ENCODE results near the gene RNF183. TPM values are rescaled to one million over a fixed set of nuclear protein-coding genes. Genes with fewer than 3 reads are reported as not detected.
"Not testable (repeated sequence)": the region's sequence is repeated elsewhere in the genome, so short reads cannot be mapped to it uniquely, and the experiment has no call there.

Gene RNF183
- total RNA-seq, 2 experiments from 2014 or later, result not detected

DNA sequence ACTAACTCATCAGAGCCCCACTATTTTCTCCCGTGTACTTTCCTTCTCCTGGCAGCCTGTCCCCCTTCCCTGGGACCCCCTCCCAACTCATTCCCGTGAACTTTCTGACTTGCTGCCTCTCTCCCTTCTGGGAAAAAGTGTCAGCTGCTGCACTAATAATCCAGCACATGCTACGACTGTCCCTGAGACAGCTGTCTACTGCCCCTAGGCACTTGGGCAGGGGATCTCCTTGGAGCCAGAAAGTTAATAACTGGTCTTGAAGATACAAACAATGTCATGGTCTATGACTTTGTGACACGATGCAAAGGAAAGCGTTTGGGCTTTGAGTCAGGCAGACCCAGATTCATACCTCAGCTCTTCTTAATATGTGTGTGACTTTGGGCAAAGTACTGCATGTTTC lies 10.1 kb upstream of the RNF183 start:
- no peak overlapping the region for H3K27ac Mint-ChIP-seq
- no peak for DNase-seq
- H3K4me3 Mint-ChIP-seq, result no peak overlapping the region
- ChIA-PET CTCF (interaction anchor here (1.2 kb wide), 1 partner anchor 344 kb away, joined by 4 read pairs; no protein-coding TSS in a partner anchor), POLR2A (interaction anchor here (0.6 kb wide), 1 partner anchor 100 kb away, joined by 3 read pairs; no protein-coding TSS in a partner anchor)
- H3K4me1 Mint-ChIP-seq, result no peaks in the 10 kb centered on the region
- H3K9me3 Mint-ChIP-seq, result no peaks in the 10 kb centered on the region
- H3K27me3 Mint-ChIP-seq, result no peaks in the 10 kb centered on the region
- no peaks in the 10 kb centered on the region for H3K36me3 Mint-ChIP-seq (ENCODE audit: low read depth)

GRCh38 chr9:113311961-113312360 lies 8.8 kb upstream of the RNF183 start:
- POLR2A ChIA-PET, result no interaction called here
- CTCF ChIA-PET, result interaction anchor here (0.5 to 1.5 kb wide), 2 partner anchors 16 to 1453 kb away, joined by 3 read pairs; no protein-coding TSS in a partner anchor
- H3K4me3 Mint-ChIP-seq, result no peak overlapping the region
- H3K9me3 Mint-ChIP-seq, result no peaks in the 10 kb centered on the region
- H3K27me3 Mint-ChIP-seq, result no peaks in the 10 kb centered on the region
- DNase-seq, result no peak
- no peaks in the 10 kb centered on the region for H3K36me3 Mint-ChIP-seq (ENCODE audit: low read depth)
- H3K27ac Mint-ChIP-seq, result no peak overlapping the region
- H3K4me1 Mint-ChIP-seq, result no peaks in the 10 kb centered on the region

- no peaks in the 10 kb centered on the region for H3K9me3 Mint-ChIP-seq
- POLR2A ChIA-PET, result no interaction called here
- H3K4me3 Mint-ChIP-seq, result no peak overlapping the region
- DNase-seq, result no peak
- H3K27ac Mint-ChIP-seq, result no peak overlapping the region
- no peaks in the 10 kb centered on the region for H3K36me3 Mint-ChIP-seq (ENCODE audit: low read depth)
- CTCF ChIA-PET, result interaction anchor here (1.0 to 1.5 kb wide), 2 partner anchors 17 to 90 kb away, joined by 3 to 5 read pairs; partner anchors contain the start of gene ALAD
- H3K27me3 Mint-ChIP-seq, result no peaks in the 10 kb centered on the region
- no peaks in the 10 kb centered on the region for H3K4me1 Mint-ChIP-seq
Measured at GRCh38 chr9:113310538-113310937, 7.4 kb upstream of the RNF183 start.

DNA sequence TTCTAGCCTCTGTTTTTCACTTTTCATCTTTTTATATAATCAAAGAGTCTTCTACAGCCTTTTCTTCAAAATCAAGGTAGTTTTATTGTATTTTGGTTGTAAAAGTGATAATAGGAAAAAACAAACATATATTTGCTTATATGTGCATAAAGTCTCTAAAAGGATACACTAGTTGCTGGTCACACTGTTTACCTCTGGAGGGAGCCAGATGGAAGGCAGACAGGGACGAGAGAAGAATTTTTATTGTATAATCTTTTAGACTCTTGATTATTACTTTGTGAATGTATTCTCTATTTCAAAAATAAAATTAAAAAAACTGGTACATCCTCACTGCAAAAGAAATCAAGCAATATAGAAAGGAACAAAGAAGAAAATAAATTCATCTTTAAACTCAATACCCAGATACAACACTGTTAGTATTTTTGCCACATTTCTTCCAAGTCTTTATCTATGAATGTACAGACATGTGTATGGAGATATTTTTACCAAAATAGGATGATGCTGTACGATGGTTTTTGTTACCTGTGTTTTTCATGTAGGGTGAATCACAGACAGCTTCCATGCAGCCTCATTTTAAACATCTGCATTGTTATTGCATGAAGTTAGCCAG lies 6.1 kb upstream of the RNF183 start:
- H3K4me3 Mint-ChIP-seq, result no peak overlapping the region
- H3K36me3 Mint-ChIP-seq (ENCODE audit: low read depth), result no peaks in the 10 kb centered on the region
- H3K9me3 Mint-ChIP-seq, result no peaks in the 10 kb centered on the region
- no peak overlapping the region for H3K27ac Mint-ChIP-seq
- peak; percentile 50 for DNase-seq
- H3K4me1 Mint-ChIP-seq, result no peaks in the 10 kb centered on the region
- POLR2A ChIA-PET, result no interaction called here
- H3K27me3 Mint-ChIP-seq, result no peaks in the 10 kb centered on the region
- CTCF ChIA-PET, result interaction anchor here (0.6 to 1.5 kb wide), 3 partner anchors 18 to 92 kb away, joined by 3 to 5 read pairs (median 4); partner anchors contain the start of gene ALAD

DNA sequence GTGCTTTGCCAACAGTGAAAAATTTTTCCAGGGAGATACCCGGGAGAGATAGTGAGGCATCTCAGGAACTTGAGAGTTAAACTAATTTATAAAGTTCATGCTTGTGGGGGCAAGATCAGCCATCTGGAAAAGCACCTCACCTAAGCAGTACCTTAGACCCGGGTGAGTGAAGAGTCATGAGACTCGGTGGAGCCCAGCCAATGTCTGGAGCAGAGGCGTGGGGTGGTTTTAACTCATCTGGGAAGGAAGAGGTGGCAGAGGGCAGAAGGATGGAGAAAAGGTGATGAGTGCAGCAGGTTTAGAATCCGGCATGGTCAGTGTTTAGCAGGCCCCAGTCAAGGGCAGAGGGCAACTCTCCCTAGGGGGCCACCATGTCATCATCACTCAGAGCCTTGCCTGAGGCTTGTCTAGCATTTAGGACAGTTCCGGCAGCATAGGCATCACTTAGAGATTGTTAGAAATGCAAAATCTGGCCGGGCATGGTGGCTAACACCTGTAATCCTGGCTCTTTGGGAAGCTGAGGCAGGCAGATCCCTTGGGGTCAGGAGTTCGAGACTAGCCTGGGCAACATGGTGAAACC lies 4.3 kb upstream of the RNF183 start:
- DNase-seq, result no peak
- POLR2A ChIA-PET, result no interaction called here
- H3K36me3 Mint-ChIP-seq (ENCODE audit: low read depth), result no peaks in the 10 kb centered on the region
- no peak overlapping the region for H3K27ac Mint-ChIP-seq
- no peaks in the 10 kb centered on the region for H3K4me1 Mint-ChIP-seq
- no peaks in the 10 kb centered on the region for H3K9me3 Mint-ChIP-seq
- no peaks in the 10 kb centered on the region for H3K27me3 Mint-ChIP-seq
- CTCF ChIA-PET, result interaction anchor here (1.0 kb wide), 1 partner anchor 98 kb away, joined by 3 read pairs; no protein-coding TSS in a partner anchor
- H3K4me3 Mint-ChIP-seq, result no peak overlapping the region

DNA sequence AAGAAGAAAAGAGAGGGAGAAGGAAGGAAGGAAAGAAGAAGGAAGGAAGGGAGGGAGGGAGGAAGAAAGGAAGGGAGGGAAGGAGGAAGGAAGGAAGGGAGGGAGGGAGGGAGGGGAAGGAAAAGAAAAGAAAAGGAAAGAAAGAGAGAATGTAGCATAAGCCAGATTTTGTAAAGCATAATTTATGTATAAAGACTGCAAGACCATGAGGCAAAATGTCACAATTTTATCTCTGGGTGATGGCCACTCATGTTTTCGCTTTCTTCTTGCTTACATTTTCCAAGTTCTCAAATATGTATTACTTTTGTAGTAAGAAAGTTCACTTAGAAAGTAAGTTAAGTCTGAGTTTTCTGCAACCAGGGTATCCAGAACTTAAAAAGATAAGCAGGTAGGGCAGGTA lies 3.4 kb upstream of the RNF183 start:
- no peak for DNase-seq
- H3K27ac Mint-ChIP-seq, result no peak overlapping the region
- H3K9me3 Mint-ChIP-seq, result no peaks in the 10 kb centered on the region
- H3K27me3 Mint-ChIP-seq, result peaks cover 4% of the 10 kb centered on the region
- H3K4me1 Mint-ChIP-seq, result no peaks in the 10 kb centered on the region
- ChIA-PET POLR2A (no interaction called here), CTCF (no interaction called here)
- no peaks in the 10 kb centered on the region for H3K36me3 Mint-ChIP-seq (ENCODE audit: low read depth)
- H3K4me3 Mint-ChIP-seq, result no peak overlapping the region

- Mint-ChIP-seq H3K36me3 (ENCODE audit: low read depth) (no peaks in the 10 kb centered on the region), H3K4me1 (peaks cover 2% of the 10 kb centered on the region), H3K4me3 (no peak overlapping the region), H3K27me3 (peaks cover 19% of the 10 kb centered on the region), H3K9me3 (no peaks in the 10 kb centered on the region), H3K27ac (no peak overlapping the region)
- POLR2A ChIA-PET, result no interaction called here
- no peak for DNase-seq
- CTCF ChIA-PET, result interaction anchor here (0.8 to 1.2 kb wide), 2 partner anchors 14 to 16 kb away, joined by 3 to 5 read pairs; no protein-coding TSS in a partner anchor
Measured at GRCh38 chr9:113301548-113301947, 1.6 kb downstream of the RNF183 start.

DNA sequence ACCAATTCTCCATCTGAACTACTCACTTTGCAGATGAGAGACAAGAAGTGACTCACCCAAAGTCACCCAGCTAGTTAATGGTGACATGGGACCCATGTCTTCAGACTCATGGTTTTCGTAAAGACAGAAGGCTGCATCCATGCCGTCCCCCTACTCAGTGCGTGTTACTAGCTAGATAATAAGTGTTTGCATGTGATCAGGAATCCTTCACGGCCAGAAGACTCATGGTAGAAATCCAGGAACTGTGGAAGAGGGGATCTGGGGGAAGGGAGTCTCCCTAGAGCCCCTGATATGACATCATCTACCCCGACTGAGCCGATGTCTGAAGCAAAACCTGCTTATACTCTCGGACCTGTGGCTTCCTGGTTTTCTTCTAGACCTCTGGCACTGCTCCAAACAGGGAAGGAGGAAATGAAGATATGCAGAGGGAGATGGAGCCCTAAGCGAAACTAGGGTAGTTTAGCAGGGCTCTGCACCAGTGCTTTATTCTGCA lies 3.3 kb downstream of the RNF183 start:
- peaks cover 2% of the 10 kb centered on the region for H3K4me1 Mint-ChIP-seq
- POLR2A ChIA-PET, result no interaction called here
- H3K36me3 Mint-ChIP-seq (ENCODE audit: low read depth), result no peaks in the 10 kb centered on the region
- H3K4me3 Mint-ChIP-seq, result no peak overlapping the region
- DNase-seq, result no peak
- peaks cover 19% of the 10 kb centered on the region for H3K27me3 Mint-ChIP-seq
- CTCF ChIA-PET, result interaction anchor here (0.8 kb wide), 1 partner anchor 9 kb away, joined by 3 read pairs; no protein-coding TSS in a partner anchor
- H3K27ac Mint-ChIP-seq, result no peak overlapping the region
- no peaks in the 10 kb centered on the region for H3K9me3 Mint-ChIP-seq

DNA sequence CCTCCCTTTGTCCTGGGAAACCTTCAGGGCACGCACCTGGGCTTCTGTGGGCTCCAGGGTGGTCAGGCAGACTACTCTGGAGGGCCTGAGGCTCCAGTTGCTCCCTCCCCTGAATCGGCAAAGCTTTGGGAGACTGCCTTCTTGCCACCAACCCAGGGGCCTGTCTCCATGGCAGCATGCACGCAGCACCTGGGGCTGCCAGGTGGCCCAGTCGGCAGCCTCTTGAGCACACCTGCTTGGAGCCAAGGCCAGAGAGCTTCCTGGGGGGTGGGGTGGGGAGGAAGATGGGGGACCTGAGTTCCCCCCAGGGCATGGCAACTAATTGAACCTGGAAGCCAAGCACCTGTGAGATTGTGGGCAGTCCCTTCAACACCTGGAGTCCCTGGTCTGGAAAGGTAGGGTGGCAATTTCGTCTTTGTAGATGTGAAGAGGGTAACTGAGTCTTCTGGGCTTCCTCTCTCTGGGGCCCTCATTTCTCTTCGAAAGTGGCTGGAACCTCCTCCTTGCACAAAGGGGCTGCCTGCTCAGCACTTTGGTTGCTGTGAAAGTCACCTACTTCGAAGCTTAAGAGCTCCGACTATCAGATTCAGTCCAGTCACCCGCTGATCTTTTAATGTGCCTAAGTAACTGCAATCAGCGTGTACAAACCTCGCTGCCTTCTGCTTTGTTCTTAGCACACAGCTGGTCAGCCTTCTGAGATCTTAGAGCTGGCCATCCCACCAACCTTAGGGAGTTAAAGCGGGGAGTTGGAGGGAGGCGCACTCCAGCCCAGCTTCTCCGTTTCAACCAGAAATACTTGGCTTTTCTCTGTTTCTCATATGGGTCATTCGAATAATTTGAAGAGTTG lies 4.0 kb downstream of the RNF183 start:
- DNase-seq, result no peak
- H3K4me1 Mint-ChIP-seq, result peaks cover 2% of the 10 kb centered on the region
- no peaks in the 10 kb centered on the region for H3K36me3 Mint-ChIP-seq (ENCODE audit: low read depth)
- H3K9me3 Mint-ChIP-seq, result no peaks in the 10 kb centered on the region
- POLR2A ChIA-PET, result interaction anchor here (0.6 kb wide), 1 partner anchor 287 kb away, joined by 3 read pairs; no protein-coding TSS in a partner anchor
- H3K4me3 Mint-ChIP-seq, result no peak overlapping the region
- H3K27ac Mint-ChIP-seq, result no peak overlapping the region
- CTCF ChIA-PET, result interaction anchor here (0.8 kb wide), 1 partner anchor 8 kb away, joined by 3 read pairs; no protein-coding TSS in a partner anchor
- H3K27me3 Mint-ChIP-seq, result peaks cover 19% of the 10 kb centered on the region

- Mint-ChIP-seq H3K36me3 (ENCODE audit: low read depth) (peaks cover 2% of the 10 kb centered on the region), H3K4me3 (no peak overlapping the region), H3K4me1 (peaks cover 2% of the 10 kb centered on the region), H3K27me3 (peaks cover 19% of the 10 kb centered on the region), H3K9me3 (no peaks in the 10 kb centered on the region), H3K27ac (no peak overlapping the region)
- POLR2A ChIA-PET, result interaction anchor here (0.6 kb wide), 1 partner anchor 288 kb away, joined by 3 read pairs; no protein-coding TSS in a partner anchor
- CTCF ChIA-PET, result no interaction called here
- no peak for DNase-seq
Measured at GRCh38 chr9:113298311-113298710, 4.9 kb downstream of the RNF183 start.

DNA sequence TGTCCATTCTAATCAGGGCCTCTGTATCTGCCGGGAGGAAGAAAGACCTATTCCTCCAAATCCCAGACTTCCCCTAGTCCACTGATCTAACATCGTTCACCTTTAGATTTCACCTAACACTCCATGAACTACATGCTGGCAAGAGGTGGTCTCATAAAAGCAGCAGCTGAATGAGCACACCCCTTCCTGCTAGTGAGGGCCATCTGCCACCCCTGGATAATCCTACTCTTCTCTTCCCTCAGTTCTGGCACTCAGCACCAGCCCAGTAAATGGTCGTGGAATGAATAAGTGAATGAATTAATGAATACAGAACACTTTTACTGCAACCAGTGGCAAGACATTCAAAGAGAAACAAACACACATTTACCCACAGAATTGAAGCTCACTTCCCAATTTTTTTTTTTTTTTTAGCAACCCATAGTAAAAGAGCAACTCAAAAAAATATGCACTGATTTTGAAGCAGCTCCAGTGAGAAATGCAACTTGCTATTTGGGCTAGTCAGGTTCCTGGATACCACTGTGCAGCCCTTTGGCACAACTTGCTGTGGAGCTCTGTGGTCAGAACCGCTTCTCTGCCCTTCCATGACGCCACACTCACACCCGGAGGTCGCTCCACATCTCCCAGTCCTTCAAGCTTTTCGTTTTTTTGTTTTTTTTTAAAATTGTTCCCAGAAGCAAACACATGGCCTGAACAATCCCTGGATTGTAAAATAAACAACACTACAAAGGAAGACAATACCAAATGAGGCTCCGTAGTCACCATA lies 6.2 kb downstream of the RNF183 start:
- Mint-ChIP-seq H3K4me3 (no peak overlapping the region), H3K27me3 (peaks cover 15% of the 10 kb centered on the region), H3K9me3 (no peaks in the 10 kb centered on the region), H3K36me3 (ENCODE audit: low read depth) (peaks cover 12% of the 10 kb centered on the region), H3K4me1 (peaks cover 2% of the 10 kb centered on the region), H3K27ac (no peak overlapping the region)
- CTCF ChIA-PET, result interaction anchor here (0.6 to 0.8 kb wide), 5 partner anchors 17 to 1514 kb away, joined by 3 to 4 read pairs (median 3); no protein-coding TSS in a partner anchor
- POLR2A ChIA-PET, result interaction anchor here (0.6 kb wide), 1 partner anchor 76 kb away, joined by 3 read pairs; the partner anchor contains the start of gene FKBP15
- no peak for DNase-seq

DNA sequence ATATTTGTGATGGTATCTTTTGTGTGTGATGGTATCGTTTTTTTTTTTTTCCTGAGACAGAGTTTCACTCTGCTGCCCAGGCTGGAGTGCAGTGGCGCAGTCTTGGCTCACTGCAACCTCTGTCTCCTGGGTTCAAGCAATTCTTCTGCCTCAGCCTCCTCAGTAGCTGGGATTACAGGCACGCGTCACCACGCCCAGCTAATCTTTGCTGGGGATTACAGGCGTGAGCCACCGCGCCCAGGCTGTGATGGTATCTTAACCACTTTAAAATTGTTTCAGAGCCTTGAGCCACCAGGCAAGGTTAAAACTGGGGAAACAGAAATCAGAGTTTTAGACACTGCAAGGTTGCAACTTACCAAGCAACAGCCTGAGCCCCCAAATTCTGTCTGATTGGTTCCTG lies 6.9 kb downstream of the RNF183 start:
- DNase-seq, H3K9me3 Mint-ChIP-seq, H3K27ac Mint-ChIP-seq, POLR2A ChIA-PET, H3K4me3 Mint-ChIP-seq, H3K4me1 Mint-ChIP-seq: not testable (repeated sequence)
- Mint-ChIP-seq H3K36me3 (ENCODE audit: low read depth) (peaks cover 18% of the 10 kb centered on the region), H3K27me3 (peaks cover 14% of the 10 kb centered on the region)
- CTCF ChIA-PET, result interaction anchor here (0.6 to 0.8 kb wide), 3 partner anchors 18 to 86 kb away, joined by 3 read pairs; no protein-coding TSS in a partner anchor

All from activated CD4-positive, alpha-beta T cell treated with anti-CD3 and anti-CD28 coated beads, Interleukin-2, amount 10 ng/mL, durations not matched to agents 7 days and 5 days (primary cell).